ENCODE results near the gene HHATL. TPM values are rescaled to one million over a fixed set of nuclear protein-coding genes. Genes with fewer than 3 reads are reported as not detected.

HHATL gene
- total and polyA plus RNA-seq, 2 of the 8 experiments (the other 6 are each of a cell fraction or from before 2014, with no cell fraction given): 0.18 TPM; not detected in 1

- Histone ChIP-seq H3K4ac (replicated peaks; ENCODE audit: insufficient read length, low read depth, low read length) (no peak overlapping the region), H3K56ac (replicated peaks; ENCODE audit: insufficient read length, low read depth, low read length) (no peak overlapping the region), H2BK120ac (replicated peaks; ENCODE audit: low read depth, low read length) (peak overlapping the region; percentile 69), H3K9ac (replicated peaks in 1 of 4; ENCODE audit: extremely low read depth in 1 of 4, low read depth in 3 of 4, low read length in 3 of 4) (no peak overlapping the region), H3K9me3 (ENCODE audit: insufficient read depth in 2 of 2, low read depth in 1 of 2, low read length in 1 of 2) (no peaks in the 10 kb centered on the region), H4K8ac (ENCODE audit: extremely low read depth, insufficient read depth, low read length) (no peak overlapping the region; the same call in 1 of the 2 replicates), H3K4me1 (replicated peaks in 1 of 4; ENCODE audit: control insufficient read depth in 3 of 4, insufficient read depth in 4 of 4, low read length in 3 of 4) (peaks cover 0 to 33% (median 18%) of the 10 kb centered on the region in 4 experiments; a peak in 5 of 7 replicates), H3K36me3 (ENCODE audit: control insufficient read depth in 2 of 4, insufficient read depth in 4 of 4, low read length in 3 of 4) (no peaks in the 10 kb centered on the region), H2BK12ac (ENCODE audit: low read depth, low read length) (peak overlapping the region; percentile 99; the same call in 1 of the 2 replicates), H2BK15ac (ENCODE audit: low read length) (peak overlapping the region; percentile 61; the same call in 1 of the 2 replicates), H3K14ac (ENCODE audit: insufficient read length) (no peak overlapping the region), H3K18ac (ENCODE audit: extremely low read depth, low read length) (peak overlapping the region; percentile 89), H2AFZ (ENCODE audit: low read length) (no peak overlapping the region), H4K20me1 (replicated peaks in 1 of 2; ENCODE audit: control insufficient read depth in 1 of 2, insufficient read depth in 2 of 2, low read length in 2 of 2) (no peaks in the 10 kb centered on the region), H2AK5ac (ENCODE audit: low read depth, low read length) (peak overlapping the region; percentile 56; the same call in 1 of the 2 replicates), H4K91ac (replicated peaks; ENCODE audit: insufficient read length, low read length) (peak overlapping the region; percentile 82), H3K27ac (ENCODE audit: low read depth, low read length) (no peak overlapping the region), H3K4me2 (ENCODE audit: insufficient read depth in 1 of 2, low read depth in 2 of 2, low read length in 2 of 2) (peak overlapping the region in 1 of 2 experiments; percentile 9; a peak in 1 of 4 replicates), H3K79me1 (ENCODE audit: low read depth, low read length) (no peaks in the 10 kb centered on the region), H3K4me3 (ENCODE audit: extremely low read depth in 1 of 4, insufficient read depth in 2 of 4, low read depth in 3 of 4, low read length in 4 of 4) (no peak overlapping the region), H3K79me2 (ENCODE audit: control insufficient read depth in 1 of 2, insufficient read depth in 2 of 2, low read length in 2 of 2) (no peaks in the 10 kb centered on the region), H3K27me3 (replicated peaks in 1 of 4; ENCODE audit: control insufficient read depth in 3 of 4, extremely low read depth in 1 of 4, insufficient read depth in 3 of 4, low read length in 3 of 4) (0 out of 7 replicates have a peak, but pooled peaks cover 0 to 3% (median 0%) of the 10 kb centered on the region in 4 experiments), H3K23ac (ENCODE audit: insufficient read length) (no peak overlapping the region), H3K23me2 (ENCODE audit: low read depth, low read length) (no peaks in the 10 kb centered on the region), H2BK20ac (ENCODE audit: low read length) (peak overlapping the region; percentile 80; the same call in 1 of the 2 replicates), H4K5ac (ENCODE audit: insufficient read length, low read depth, low read length) (no peak overlapping the region), H2BK5ac (ENCODE audit: low read depth, low read length) (peak overlapping the region; percentile 66; the same call in 1 of the 2 replicates)
- FAIRE-seq: no peak
- WGBS, 2 experiments (ENCODE audit: extremely low coverage in 1 of 2, insufficient coverage in 1 of 2, insufficient read length in 1 of 2, insufficient replicate concordance in 2 of 2, low coverage in 1 of 2, low lambda C conversion rate in 2 of 2, missing lambda C conversion rate in 1 of 2): 79% methylated on average over 9 of the region's 9 CpGs; no CpG with 5 or more reads in 1 of the 2 experiments
- POLR2A ChIA-PET (ENCODE audit: partially characterized antibody): interaction anchor here (1.1 to 1.3 kb wide), 2 partner anchors 21 to 82 kb away, joined by 5 to 6 read pairs; no protein-coding TSS in a partner anchor
- CTCF ChIA-PET (ENCODE audit: partially characterized antibody): interaction anchor here (0.6 to 4.6 kb wide), 11 partner anchors 9 to 86 kb away, joined by 3 to 28 read pairs (median 3); no protein-coding TSS in a partner anchor
- peak in 1 of 2 experiments; percentile 47 for DNase-seq (ENCODE audit: low read depth in 1 of 2, low spot score in 2 of 2)
- TF ChIP-seq PHF8 (conservative IDR thresholded peaks at IDR 0.05; ENCODE audit: low read depth, low read length) (no peak), BRCA1 (IDR thresholded peaks at IDR 0.05; ENCODE audit: low read depth, low read length) (no peak), TEAD4 (IDR thresholded peaks at IDR 0.05; ENCODE audit: low read depth, low read length) (no peak), BCL11A (IDR thresholded peaks at IDR 0.05; ENCODE audit: low read depth in 2 of 2, low read length in 2 of 2) (no peak), RNF2 (IDR thresholded peaks at IDR 0.05; ENCODE audit: borderline replicate concordance, low read depth, low read length, missing control alignments, poor library complexity, severe bottlenecking) (no peak), EP300 (IDR thresholded peaks at IDR 0.05; ENCODE audit: borderline replicate concordance in 1 of 2, low read depth in 2 of 2, low read length in 2 of 2) (no peak), SIN3A (conservative IDR thresholded peaks at IDR 0.05 in 1 of 2, IDR thresholded peaks at IDR 0.05 in 1 of 2; ENCODE audit: low read depth in 1 of 2, low read length in 2 of 2) (no peak)
These were observed 30.3 kb upstream of the HHATL start for GRCh38 chr3:42732829-42733459.
